ENCODE results near the gene TLK2.

TLK2 gene

DNA sequence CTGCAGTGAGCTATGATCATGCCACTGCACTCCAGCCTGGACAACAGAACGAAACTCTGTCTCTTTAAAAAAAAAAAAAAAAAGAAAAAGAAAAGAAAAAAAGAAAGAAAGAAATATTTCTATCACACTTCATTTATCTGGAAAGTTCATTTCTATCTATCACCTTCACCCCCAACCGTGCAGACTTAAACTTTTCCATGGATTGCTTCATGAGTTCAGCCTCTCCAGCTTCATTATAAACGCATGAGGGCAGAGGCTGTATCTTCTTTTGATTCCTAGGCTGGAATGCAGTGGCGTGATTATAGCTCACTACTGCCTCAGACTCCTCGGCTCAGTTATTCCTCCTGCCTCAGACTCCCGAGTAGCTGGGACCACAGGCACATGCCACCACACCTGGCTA, 177.0 kb downstream of the TLK2 start:
- no peak for DNase-seq (ENCODE audit: low read depth)

DNA sequence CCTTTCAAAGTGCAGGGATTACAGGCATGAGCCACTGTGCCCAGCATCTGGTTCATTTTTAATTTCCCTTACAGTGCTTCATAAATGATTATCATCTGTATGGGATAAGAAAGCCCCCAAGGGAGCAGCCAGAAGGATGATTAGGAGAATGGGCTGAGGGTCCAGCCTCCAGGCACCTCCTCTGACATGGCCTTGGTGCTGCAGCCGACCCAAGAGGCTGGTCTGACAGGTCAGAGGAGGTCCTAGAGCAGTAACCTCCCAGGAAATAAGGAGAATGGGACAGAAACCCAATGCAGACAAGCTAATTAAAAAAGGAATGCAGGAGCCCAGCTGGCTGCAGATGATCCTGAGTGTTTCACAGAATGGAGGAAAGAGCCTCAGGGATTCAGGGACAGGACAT, 177.8 kb downstream of the TLK2 start:
- no peak for DNase-seq (ENCODE audit: low read depth)

DNA sequence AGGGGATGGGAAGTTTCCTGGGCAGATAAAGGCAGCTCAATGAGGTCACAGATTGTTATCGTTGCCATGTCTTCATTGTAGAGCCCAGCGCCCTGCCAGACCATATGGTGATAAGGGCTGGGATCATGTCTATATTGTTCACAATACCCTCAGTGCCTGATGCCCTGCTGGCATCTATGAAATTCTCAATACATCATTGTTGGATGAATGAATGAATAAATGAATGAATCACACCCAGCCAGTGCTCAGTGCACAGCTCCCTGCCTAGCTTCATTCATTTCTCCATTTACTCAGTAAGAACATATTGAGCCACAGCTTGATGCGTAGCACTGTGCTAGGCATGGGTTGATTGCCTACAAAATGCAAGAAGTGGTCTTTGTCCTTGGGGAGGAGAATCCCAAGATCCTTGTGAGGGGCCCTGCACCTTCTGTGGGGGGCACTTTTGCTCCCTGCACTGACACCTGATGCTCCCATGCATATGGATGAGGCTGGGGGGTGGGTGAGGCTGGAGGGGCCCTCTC, 178.6 kb downstream of the TLK2 start:
- no peak for DNase-seq (ENCODE audit: low read depth)

DNA sequence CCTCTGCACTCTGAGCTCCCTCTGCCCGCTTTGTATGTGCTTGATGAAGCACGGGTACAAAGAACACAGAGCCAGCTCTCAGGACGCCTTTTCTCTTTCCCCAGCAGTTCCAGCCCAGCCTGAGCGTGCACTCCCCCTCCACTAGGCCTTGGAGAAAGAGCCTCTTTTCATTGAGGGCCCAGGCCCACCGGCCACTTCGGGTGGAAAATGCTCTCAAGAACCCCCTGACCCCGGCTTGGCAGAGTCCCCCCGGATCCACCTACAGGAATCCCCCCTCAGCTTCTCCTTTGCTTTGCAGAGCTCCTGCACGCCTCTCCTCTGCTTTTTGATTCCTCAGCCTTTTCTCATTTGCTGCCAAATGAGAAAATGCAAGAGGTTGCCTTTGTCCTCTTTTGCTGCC, 179.1 kb downstream of the TLK2 start:
- no peak for DNase-seq (ENCODE audit: low read depth)

DNA sequence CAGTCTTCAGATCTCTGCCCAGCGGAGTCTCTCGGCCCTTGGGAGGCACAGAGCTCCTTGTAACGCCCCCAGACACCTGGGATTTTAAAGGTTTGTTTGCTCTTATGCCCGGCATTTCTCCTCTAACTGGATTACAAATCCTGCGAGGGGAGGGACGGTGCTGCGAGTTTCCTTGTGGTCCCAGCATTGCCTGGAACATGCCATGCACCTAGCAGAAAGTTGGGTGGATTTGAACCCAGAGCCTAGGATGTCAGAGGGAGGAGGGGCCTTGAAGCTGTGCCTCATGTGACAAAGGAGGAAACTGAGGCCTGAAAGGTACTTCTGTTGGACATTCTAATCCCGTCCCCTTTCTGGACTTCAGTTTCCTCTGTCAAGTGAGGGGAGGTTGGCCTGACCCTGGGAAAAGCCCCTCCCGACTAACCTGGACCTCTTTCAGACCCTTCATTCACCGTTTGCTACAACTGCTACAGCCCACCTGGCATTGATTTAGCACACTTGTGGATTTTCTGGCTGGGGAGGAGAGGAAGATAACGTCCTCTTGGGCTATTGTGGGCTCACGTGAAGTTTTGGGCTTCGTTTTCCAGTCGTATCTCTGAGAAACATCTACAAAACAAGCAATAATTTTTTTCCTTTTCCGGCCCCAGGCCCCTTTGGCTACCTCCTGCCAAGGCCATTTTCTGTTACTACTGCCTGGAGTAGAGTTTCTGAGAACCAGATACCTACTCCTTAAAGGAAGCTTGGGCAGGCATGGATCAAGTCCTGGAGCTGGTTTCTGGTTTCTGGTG, 179.7 kb downstream of the TLK2 start:
- no peak for DNase-seq (ENCODE audit: low read depth)

DNA sequence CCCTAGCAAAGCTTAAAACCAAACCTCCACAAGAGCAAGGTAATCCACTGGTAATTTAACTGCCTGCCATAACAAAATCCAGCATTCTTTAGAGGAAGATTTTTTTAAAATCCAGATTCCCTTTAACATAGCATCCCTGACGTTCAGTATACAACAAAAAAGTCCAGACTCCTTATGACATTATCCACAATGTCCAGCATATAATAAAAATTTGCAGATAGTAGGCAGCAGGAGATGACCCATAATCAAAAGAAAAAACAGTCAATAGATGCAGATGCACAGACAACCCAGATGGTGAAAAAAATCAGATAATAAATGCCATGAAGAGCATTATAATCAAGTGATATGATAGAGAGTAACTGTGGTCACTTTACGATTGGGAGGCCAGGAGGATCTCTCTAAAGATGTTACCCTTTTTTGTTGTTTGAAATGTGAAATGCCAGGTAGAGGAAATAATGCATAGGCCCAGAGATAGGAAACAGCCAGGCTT, 182.0 kb downstream of the TLK2 start:
- no peak for DNase-seq (ENCODE audit: low read depth)

DNA sequence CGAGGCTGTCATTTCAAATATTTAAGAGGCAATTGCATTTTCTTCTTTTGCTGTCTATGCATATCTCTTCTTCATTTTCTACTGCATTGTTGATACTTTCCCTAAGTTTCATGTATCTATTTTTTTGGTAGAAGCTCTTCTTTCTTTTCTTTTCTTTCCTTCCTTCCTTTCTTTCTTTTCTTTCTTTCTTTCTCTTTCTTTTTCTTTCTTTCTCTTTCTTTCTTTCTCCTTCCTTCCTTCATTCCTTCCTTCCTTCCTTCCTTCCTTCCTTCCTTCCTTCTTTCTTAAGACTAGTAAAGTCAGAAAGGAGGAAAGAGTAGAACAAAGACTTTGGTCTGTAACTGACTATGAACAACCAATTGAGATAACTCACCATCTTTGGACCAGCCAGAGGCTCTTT, 182.7 kb downstream of the TLK2 start:
- DNase-seq (ENCODE audit: low read depth) = no peak

DNA sequence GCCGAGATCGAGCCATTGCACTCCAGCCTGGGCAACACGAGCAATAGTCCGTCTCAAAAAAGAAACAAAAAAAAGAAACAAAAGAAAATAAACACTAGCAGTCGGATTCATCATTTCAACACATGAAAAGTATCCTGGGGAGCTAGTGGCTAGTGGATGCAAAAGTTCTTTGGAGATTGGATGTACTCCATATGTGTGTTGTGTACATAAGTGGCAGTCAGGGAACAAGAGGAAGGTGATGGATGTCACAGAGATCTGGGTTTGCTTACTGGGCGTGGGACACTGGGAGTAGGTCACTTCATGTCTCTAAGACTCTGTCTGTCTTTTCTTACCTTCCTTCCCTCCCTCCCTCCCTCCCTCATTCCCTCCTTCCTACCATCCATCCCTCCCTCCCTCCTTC, 184.2 kb downstream of the TLK2 start:
- DNase-seq (ENCODE audit: low read depth) = no peak

Data from activated T-cell treated with anti-CD3 and anti-CD28 coated beads for 48 hours (primary cell).